Esophagus squamous epithelium (tissue), 5 donors: ENCODE data around the gene KIF2A. TPM values are rescaled to one million over a fixed set of nuclear protein-coding genes. Genes with fewer than 3 reads are reported as not detected.
A peak's percentile ranks its signal among the peaks of the same experiment; 100 is the strongest.

ENCODE experiments used
- DNase-seq: peaks from one replicate; lab custom pipeline; 2025; lab: John Stamatoyannopoulos, UW
- H3K27ac ChIP-seq, 4 donors: fragments of 200-600 bp; sonication (generic); one replicate each; pipeline ENCODE4 v1.5.1; 2016 to 2019; ENCODE audit warnings: mild to moderate bottlenecking in 1 of 4
- H3K27me3 ChIP-seq, 4 donors: fragments of 200-600 bp; sonication (generic); 1 replicate in 3 of 4; 2 replicates in 1 of 4; pipeline versions ENCODE4 v1.5.1 to v1.6.0; 2017 to 2021; ENCODE audit warnings: antibody characterized with exemption in 1 of 4
- H3K36me3 ChIP-seq, 3 donors: fragments of 200-600 bp; sonication (generic); one replicate each; pipeline ENCODE4 v1.5.1; 2016 to 2019
- H3K4me1 ChIP-seq, 3 donors: fragments of 200-600 bp; sonication (generic); one replicate each; pipeline ENCODE4 v1.5.1; 2017 to 2019
- H3K4me3 ChIP-seq, 4 donors: fragments of 200-600 bp; sonication (generic); 1 replicate in 3 of 4; 2 replicates in 1 of 4; pipeline ENCODE4 v1.5.1; 2016 to 2019; ENCODE audit warnings: mild to moderate bottlenecking in 2 of 4, moderate library complexity in 1 of 4
- H3K9me3 ChIP-seq, 3 donors: fragments of 200-600 bp; sonication (generic); one replicate each; pipeline ENCODE4 v1.5.1; 2016 to 2019
- CTCF ChIP-seq, 6 experiments: fragments of 450-650 bp in 4 of 6; fragments of 200-600 bp in 2 of 6; sonication (generic) in 2 of 6; IDR thresholded peaks; one replicate each; pipeline ENCODE4 v1.5.1; 2016 to 2019; ENCODE audit warnings: antibody characterized with exemption in 6 of 6, mild to moderate bottlenecking in 4 of 6, moderate library complexity in 4 of 6
- POLR2A ChIP-seq, 4 donors: fragments of 450-650 bp; IDR thresholded peaks; one replicate each; pipeline ENCODE4 v1.6.1; 2017; ENCODE audit warnings: antibody characterized with exemption in 4 of 4, mild to moderate bottlenecking in 4 of 4, moderate library complexity in 3 of 4
- WGBS, 2 donors: methylation state at CpG; one replicate each; pipeline ENCODE4 v1.1.5; 2018; 5-methylcytosine and 5-hydroxymethylcytosine counted together
- intact Hi-C: fragments of 100-400 bp; cut with DNase I; formaldehyde crosslinking; loops from one replicate; pipeline ENCODE4 v1.15.0; 2022
- total RNA-seq, 4 donors: library from RNA; depleted of rRNA; stranded (reverse); fragments of >200 nt; gene quantifications; one replicate each; pipeline ENCODE4 v1.1.0, GENCODE V29; 2016
- donor health status: DM: yes; HTN: yes; CAD: no.

The KIF2A gene
- total RNA-seq, 4 donors from 2014 or later: 14.0 to 43.1 (median 26.4) TPM

- Histone ChIP-seq H3K4me3 (no peak overlapping the region), H3K9me3 (no peaks in the 10 kb centered on the region), H3K27ac (no peak overlapping the region), H3K36me3 (peaks cover 0 to 100% (median 31%) of the 10 kb centered on the region in 3 donors), H3K4me1 (peaks cover 0 to under 1% (median 0%) of the 10 kb centered on the region in 3 donors), H3K27me3 (no peaks in the 10 kb centered on the region)
- 83 to 84% methylated on average over 4 of the region's 5 CpGs for WGBS, 2 donors
- TF ChIP-seq POLR2A (IDR thresholded peaks at IDR 0.05) (no peak), CTCF (IDR thresholded peaks at IDR 0.05) (no peak)
- intact Hi-C loops: no loop called here
- DNase-seq: no peak
Observed at GRCh38 chr5:62395210-62395950, 89.4 kb downstream of the KIF2A start.

GRCh38 chr5:62403411-62404250 is 97.6 kb downstream of the KIF2A start, which contains the start of gene DIMT1:
Gene DIMT1, minus strand, starts transcription at chr5:62403905. Its CDS starts 133 bp downstream, at chr5:62403772.
- Histone ChIP-seq H3K4me3 (peak within 1 kb of the TSS; percentile 83 to 98 (median 89)), H3K27ac (peak within 1 kb of the TSS; percentile 93 to 99 (median 96)), H3K9me3 (no peaks in the 10 kb centered on the region), H3K27me3 (no peaks in the 10 kb centered on the region), H3K4me1 (peaks cover 0 to 27% (median 8%) of the 10 kb centered on the region in 3 donors), H3K36me3 (peaks cover 0 to 35% (median 14%) of the 10 kb centered on the region in 3 donors)
- TF ChIP-seq CTCF (IDR thresholded peaks at IDR 0.05) (peak in 1 of 6 experiments; percentile 9), POLR2A (IDR thresholded peaks at IDR 0.05) (peak in 2 of 4 donors; percentile 45 to 76)
- WGBS, 2 donors: 0% methylated on average over 21 to 33 of the region's 66 CpGs
- DNase-seq: peak; percentile 88
- intact Hi-C loops: no loop called here

GRCh38 chr5:62412549-62413329 is 106.7 kb downstream of the KIF2A start, which contains the start of gene IPO11:
Gene IPO11, plus strand, starts transcription at chr5:62412763. Its CDS starts 24,517 bp downstream, at chr5:62437280.
- Histone ChIP-seq H3K36me3 (peaks cover 0 to 2% (median 0%) of the 10 kb centered on the region in 3 donors), H3K27me3 (no peaks in the 10 kb centered on the region), H3K27ac (peak within 1 kb of the TSS; percentile 72 to 88 (median 80)), H3K4me1 (peaks cover 5 to 28% (median 13%) of the 10 kb centered on the region in 3 donors), H3K4me3 (peak within 1 kb of the TSS; percentile 71 to 100 (median 84)), H3K9me3 (no peaks in the 10 kb centered on the region)
- peak; percentile 88 for DNase-seq
- intact Hi-C loops: no loop called here
- TF ChIP-seq CTCF (IDR thresholded peaks at IDR 0.05) (peak in 1 of 6 experiments; percentile 35), POLR2A (IDR thresholded peaks at IDR 0.05) (peak in 3 of 4 donors; percentile 57 to 67 (median 62))
- WGBS, 2 donors: 0 to 1% methylated on average over 26 to 63 of the region's 66 CpGs

- no peaks in the 10 kb centered on the region for H3K27me3 ChIP-seq
- peaks cover 0 to 11% (median 0%) of the 10 kb centered on the region in 3 donors for H3K36me3 ChIP-seq
- 49 to 60% methylated on average over 3 of the region's 3 CpGs for WGBS, 2 donors
- peaks cover 5 to 28% (median 13%) of the 10 kb centered on the region in 3 donors for H3K4me1 ChIP-seq
- TF ChIP-seq POLR2A (IDR thresholded peaks at IDR 0.05): no peak
- TF ChIP-seq CTCF (IDR thresholded peaks at IDR 0.05): no peak
- no peaks in the 10 kb centered on the region for H3K9me3 ChIP-seq
- no peak overlapping the region for H3K27ac ChIP-seq
- peak overlapping the region in 3 of 4 donors; percentile 71 to 100 (median 93) for H3K4me3 ChIP-seq
- intact Hi-C loops: no loop called here
- no peak for DNase-seq
Observed at GRCh38 chr5:62413711-62414110, 107.7 kb downstream of the KIF2A start.
